PC-9 (cell line): ENCODE measurements around the gene PAGR1. TPM values are rescaled to one million over a fixed set of nuclear protein-coding genes. Genes with fewer than 3 reads are reported as not detected.

Experiments
- BruUV-seq: library from RNA; stranded (reverse); fragments of 400-500 nt; replicated peaks from 2 replicates; lab custom pipeline; 2021; lab: Mats Ljungman, UMichigan
- CTCF ChIA-PET: fragments of 300-600 bp; sonication (Branson Sonifier 250); formaldehyde crosslinking; loops from one replicate; lab custom pipeline; 2022; ENCODE audit warnings: antibody characterized with exemption; lab: Charles Lee
- POLR2A ChIA-PET: fragments of 300-600 bp; sonication (Branson Sonifier 250); formaldehyde crosslinking; loops from one replicate; lab custom pipeline; 2022; ENCODE audit warnings: antibody characterized with exemption; ENCODE audit not compliant: unreplicated experiment; lab: Charles Lee
- DNase-seq, 2 experiments: peaks; one replicate each; pipeline versions ENCODE4 v3.0.0 to v3.0.0-alpha.2; 2015 to 2022; ENCODE audit warnings: mixed read lengths in 1 of 2
- H2AFZ ChIP-seq: fragments of 200-600 bp; sonication (generic); 2 replicates; pipeline ENCODE4 v1.8.1; 2017; ENCODE audit warnings: antibody characterized with exemption
- H3F3A ChIP-seq: fragments of 200-600 bp; sonication (generic); 2 replicates; pipeline ENCODE4 v1.8.1; 2017; ENCODE audit warnings: antibody characterized with exemption, mild to moderate bottlenecking, low read depth; ENCODE audit not compliant: insufficient read depth
- H3K27ac ChIP-seq: fragments of 200-600 bp; sonication (generic); 2 replicates; pipeline ENCODE4 v1.6.1; 2016; ENCODE audit warnings: mixed run types
- H3K27me3 ChIP-seq: fragments of 200-600 bp; sonication (generic); 2 replicates; pipeline ENCODE4 v1.6.1; 2016; ENCODE audit warnings: low read depth, mixed run types; ENCODE audit not compliant: insufficient read depth
- H3K36me3 ChIP-seq: fragments of 200-600 bp; sonication (generic); 2 replicates; pipeline ENCODE4 v1.6.1; 2016; ENCODE audit warnings: low read depth, mixed run types
- H3K4me1 ChIP-seq: fragments of 200-600 bp; sonication (generic); replicated peaks from 2 replicates; pipeline ENCODE4 v1.6.1; 2016; ENCODE audit warnings: mixed run types; ENCODE audit not compliant: insufficient read depth
- H3K4me2 ChIP-seq: fragments of 200-600 bp; sonication (generic); 2 replicates; pipeline ENCODE4 v1.6.1; 2017; ENCODE audit warnings: mixed run types
- H3K4me3 ChIP-seq: fragments of 200-600 bp; sonication (generic); 2 replicates; pipeline ENCODE4 v1.6.1; 2016; ENCODE audit warnings: mixed run types
- H3K79me2 ChIP-seq: fragments of 200-600 bp; sonication (generic); 2 replicates; pipeline ENCODE4 v1.6.1; 2017; ENCODE audit warnings: low read depth, mixed run types
- H3K9me2 ChIP-seq: fragments of 200-600 bp; sonication (generic); 2 replicates; pipeline ENCODE4 v1.8.1; 2017; ENCODE audit warnings: mild to moderate bottlenecking; ENCODE audit not compliant: insufficient read depth
- H3K9me3 ChIP-seq: fragments of 200-600 bp; sonication (generic); 2 replicates; pipeline ENCODE4 v1.8.1; 2016; ENCODE audit warnings: low read depth; ENCODE audit not compliant: insufficient read depth
- H4K20me1 ChIP-seq: fragments of 200-600 bp; sonication (generic); 2 replicates; pipeline ENCODE4 v1.8.1; 2017; ENCODE audit not compliant: insufficient read depth
- EZH2 ChIP-seq: fragments of 200-600 bp; sonication (generic); IDR thresholded peaks from 2 replicates; pipeline ENCODE4 v1.8.0; 2017; ENCODE audit warnings: antibody characterized with exemption, low read depth
- intact Hi-C: fragments of 100-400 bp; cut with micrococcal nuclease; formaldehyde crosslinking; loops from one replicate; pipeline ENCODE4 v1.10.0; 2022; ENCODE audit not compliant: unreplicated experiment
- total RNA-seq: library from RNA; stranded (reverse); gene quantifications from 2 replicates; pipeline ENCODE4 v1.2.3, GENCODE V29; 2021
- TF ChIP-seq, protein P1 (sequence below): fragments of 200-600 bp; sonication (generic); conservative IDR thresholded peaks from 2 replicates; pipeline ENCODE4 v1.6.1; 2017; ENCODE audit warnings: mixed run types, antibody characterized with exemption, mild to moderate bottlenecking, moderate library complexity

Gene PAGR1
- total RNA-seq, 1 experiment from 2014 or later: 27.5 TPM

- TF ChIP-seq EZH2: no peak
- TF ChIP-seq, protein P1, sequence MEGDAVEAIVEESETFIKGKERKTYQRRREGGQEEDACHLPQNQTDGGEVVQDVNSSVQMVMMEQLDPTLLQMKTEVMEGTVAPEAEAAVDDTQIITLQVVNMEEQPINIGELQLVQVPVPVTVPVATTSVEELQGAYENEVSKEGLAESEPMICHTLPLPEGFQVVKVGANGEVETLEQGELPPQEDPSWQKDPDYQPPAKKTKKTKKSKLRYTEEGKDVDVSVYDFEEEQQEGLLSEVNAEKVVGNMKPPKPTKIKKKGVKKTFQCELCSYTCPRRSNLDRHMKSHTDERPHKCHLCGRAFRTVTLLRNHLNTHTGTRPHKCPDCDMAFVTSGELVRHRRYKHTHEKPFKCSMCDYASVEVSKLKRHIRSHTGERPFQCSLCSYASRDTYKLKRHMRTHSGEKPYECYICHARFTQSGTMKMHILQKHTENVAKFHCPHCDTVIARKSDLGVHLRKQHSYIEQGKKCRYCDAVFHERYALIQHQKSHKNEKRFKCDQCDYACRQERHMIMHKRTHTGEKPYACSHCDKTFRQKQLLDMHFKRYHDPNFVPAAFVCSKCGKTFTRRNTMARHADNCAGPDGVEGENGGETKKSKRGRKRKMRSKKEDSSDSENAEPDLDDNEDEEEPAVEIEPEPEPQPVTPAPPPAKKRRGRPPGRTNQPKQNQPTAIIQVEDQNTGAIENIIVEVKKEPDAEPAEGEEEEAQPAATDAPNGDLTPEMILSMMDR: no peak
- Histone ChIP-seq H3K4me1 (no peaks in the 10 kb centered on the region), H3K79me2 (no peaks in the 10 kb centered on the region), H3K4me2 (no peak overlapping the region), H4K20me1 (no peaks in the 10 kb centered on the region), H3F3A (no peaks in the 10 kb centered on the region; the same call in 1 of the 2 replicates), H3K9me2 (no peaks in the 10 kb centered on the region), H3K27me3 (no peaks in the 10 kb centered on the region), H3K36me3 (no peaks in the 10 kb centered on the region), H3K4me3 (no peak overlapping the region), H3K9me3 (no peaks in the 10 kb centered on the region), H2AFZ (no peak overlapping the region), H3K27ac (no peak overlapping the region)
- POLR2A ChIA-PET: interaction anchor here (0.7 kb wide), 1 partner anchor 149 kb away, joined by 9 read pairs; no protein-coding TSS in a partner anchor
- BruUV-seq: no TSS peak
- intact Hi-C loops: no loop called here
- no peak for DNase-seq
- CTCF ChIA-PET: interaction anchor here (0.6 to 1.0 kb wide), 3 partner anchors 34 to 203 kb away, joined by 5 to 12 read pairs (median 6); partner anchors contain the start of gene PAGR1
Measured at GRCh38 chr16:29849505-29849904, 33.6 kb downstream of the PAGR1 start.

- H4K20me1 ChIP-seq: no peaks in the 10 kb centered on the region
- no peaks in the 10 kb centered on the region for H3K36me3 ChIP-seq
- H3K79me2 ChIP-seq: no peaks in the 10 kb centered on the region
- H3K27me3 ChIP-seq: no peaks in the 10 kb centered on the region
- ChIA-PET POLR2A (interaction anchor here (0.6 to 0.7 kb wide), 2 partner anchors 151 to 759 kb away, joined by 7 to 9 read pairs; partner anchors contain the start of gene ZNF689), CTCF (no interaction called here)
- no peak overlapping the region for H3K4me3 ChIP-seq
- H3K9me3 ChIP-seq: no peaks in the 10 kb centered on the region
- H2AFZ ChIP-seq: no peak overlapping the region
- H3K4me1 ChIP-seq: no peaks in the 10 kb centered on the region
- intact Hi-C loops: no loop called here
- no peak for DNase-seq
- H3K27ac ChIP-seq: no peak overlapping the region
- TF ChIP-seq, protein P1: no peak
- no peak for TF ChIP-seq EZH2
- no peaks in the 10 kb centered on the region; the same call in 1 of the 2 replicates for H3F3A ChIP-seq
- H3K4me2 ChIP-seq: no peak overlapping the region
- H3K9me2 ChIP-seq: no peaks in the 10 kb centered on the region
- BruUV-seq: no TSS peak
Measured at GRCh38 chr16:29850998-29851397, 35.0 kb downstream of the PAGR1 start.

- Histone ChIP-seq H3K4me3 (no peak overlapping the region), H3K9me2 (no peaks in the 10 kb centered on the region), H2AFZ (no peak overlapping the region), H3K36me3 (no peaks in the 10 kb centered on the region), H3K27ac (no peak overlapping the region), H3K4me2 (no peak overlapping the region), H3K27me3 (no peaks in the 10 kb centered on the region), H3K4me1 (no peaks in the 10 kb centered on the region), H3K79me2 (no peaks in the 10 kb centered on the region), H3F3A (no peaks in the 10 kb centered on the region), H3K9me3 (no peaks in the 10 kb centered on the region), H4K20me1 (no peaks in the 10 kb centered on the region)
- TF ChIP-seq EZH2: no peak
- TF ChIP-seq, protein P1: no peak
- CTCF ChIA-PET: no interaction called here
- POLR2A ChIA-PET: no interaction called here
- BruUV-seq: no TSS peak
- intact Hi-C loops: no loop called here
- DNase-seq: no peak
Measured at GRCh38 chr16:29852654-29853053, 36.7 kb downstream of the PAGR1 start.
